T-helper 2 cell treated with Interferon-gamma antibody and Interleukin-4, amounts not matched to agents 5 μg/mL and 100 μg/mL, for 36 hours (primary cell): ENCODE measurements around the gene CDPF1.
A peak's percentile ranks its signal among the peaks of the same experiment; 100 is the strongest.
"Not testable (repeated sequence)": the region's sequence is repeated elsewhere in the genome, so short reads cannot be mapped to it uniquely, and the experiment has no call there.

ENCODE experiments used
- DNase-seq: peaks from one replicate; pipeline ENCODE4 v3.0.0; 2021; ENCODE audit warnings: low spot score
- H3K27ac Mint-ChIP-seq: one replicate; pipeline ENCODE4 v1.8.0; 2021; ENCODE audit warnings: mild to moderate bottlenecking, mixed read lengths
- H3K27me3 Mint-ChIP-seq: one replicate; pipeline ENCODE4 v1.8.0; 2021; ENCODE audit warnings: low read depth, mixed read lengths
- H3K36me3 Mint-ChIP-seq: one replicate; pipeline ENCODE4 v1.8.0; 2021; ENCODE audit warnings: low read depth, mixed read lengths
- H3K4me1 Mint-ChIP-seq: one replicate; pipeline ENCODE4 v1.8.0; 2021; ENCODE audit warnings: low read depth, mixed read lengths
- H3K4me3 Mint-ChIP-seq: one replicate; pipeline ENCODE4 v1.8.0; 2022; ENCODE audit warnings: mild to moderate bottlenecking, moderate library complexity, mixed read lengths
- H3K9me3 Mint-ChIP-seq: one replicate; pipeline ENCODE4 v1.8.0; 2021; ENCODE audit warnings: mixed read lengths

Gene CDPF1

DNA sequence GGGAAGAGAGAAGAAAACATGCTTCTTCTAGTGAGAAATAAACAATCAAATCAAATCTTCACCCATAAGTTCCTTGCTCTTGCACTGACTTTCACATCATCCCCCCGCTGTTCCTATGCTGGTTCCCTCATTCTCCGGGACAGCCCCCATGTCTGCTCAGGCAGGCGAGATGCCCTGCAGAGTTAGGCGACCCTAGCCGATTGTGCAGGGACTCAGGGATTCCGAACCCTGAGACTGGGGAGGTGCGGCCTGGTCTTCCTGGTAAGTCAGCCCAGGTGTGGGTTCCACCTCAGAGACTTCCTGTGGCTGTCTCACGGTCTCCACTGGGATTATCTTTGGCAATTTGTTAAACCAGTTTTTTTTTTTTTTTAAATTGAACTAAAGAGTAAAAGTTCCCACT, 24.3 kb upstream of the CDPF1 start:
- Mint-ChIP-seq H3K4me3 (no peak overlapping the region), H3K4me1 (peaks cover 6% of the 10 kb centered on the region), H3K27ac (no peak overlapping the region), H3K36me3 (peaks cover 23% of the 10 kb centered on the region), H3K9me3 (peaks cover 5% of the 10 kb centered on the region), H3K27me3 (no peaks in the 10 kb centered on the region)
- no peak for DNase-seq

DNA sequence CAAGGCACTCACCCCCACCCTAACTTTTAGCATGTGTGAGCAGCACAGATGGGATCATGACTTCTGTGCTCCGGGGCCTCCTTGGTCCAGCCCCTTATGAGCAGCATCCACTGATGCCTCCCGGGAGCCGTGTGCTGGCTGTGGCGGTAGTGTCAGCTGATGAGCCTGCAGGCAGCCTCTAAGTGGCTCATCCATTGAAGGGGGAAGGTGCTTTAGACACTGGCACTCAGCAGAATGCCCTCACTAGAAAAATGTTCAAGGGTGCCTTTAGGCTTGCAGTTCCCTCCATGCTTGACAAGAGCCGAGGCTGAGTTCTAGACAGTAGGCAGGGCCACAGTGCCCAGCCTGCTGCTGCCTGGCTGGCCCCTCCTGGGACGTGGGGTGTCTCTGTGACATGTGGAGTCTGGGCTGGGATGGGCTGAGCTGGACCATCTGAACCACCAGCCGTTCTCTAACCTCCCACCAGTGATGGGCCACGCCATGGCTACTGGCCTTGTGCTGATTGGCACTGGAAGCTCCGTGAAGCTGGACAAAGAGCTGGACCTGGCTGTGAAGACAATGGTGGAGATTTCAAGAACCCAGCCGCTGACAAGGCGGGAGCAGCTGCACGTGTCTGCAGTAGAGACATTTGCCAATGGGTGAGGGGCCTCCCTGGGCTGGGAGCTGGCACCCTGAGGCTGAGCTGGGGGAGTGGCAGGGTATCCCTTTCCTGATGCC, 23.5 kb upstream of the CDPF1 start:
- Mint-ChIP-seq H3K4me1 (peaks cover 9% of the 10 kb centered on the region), H3K9me3 (peaks cover 5% of the 10 kb centered on the region), H3K4me3 (no peak overlapping the region), H3K27ac (no peak overlapping the region), H3K27me3 (no peaks in the 10 kb centered on the region), H3K36me3 (peaks cover 23% of the 10 kb centered on the region)
- no peak for DNase-seq

DNA sequence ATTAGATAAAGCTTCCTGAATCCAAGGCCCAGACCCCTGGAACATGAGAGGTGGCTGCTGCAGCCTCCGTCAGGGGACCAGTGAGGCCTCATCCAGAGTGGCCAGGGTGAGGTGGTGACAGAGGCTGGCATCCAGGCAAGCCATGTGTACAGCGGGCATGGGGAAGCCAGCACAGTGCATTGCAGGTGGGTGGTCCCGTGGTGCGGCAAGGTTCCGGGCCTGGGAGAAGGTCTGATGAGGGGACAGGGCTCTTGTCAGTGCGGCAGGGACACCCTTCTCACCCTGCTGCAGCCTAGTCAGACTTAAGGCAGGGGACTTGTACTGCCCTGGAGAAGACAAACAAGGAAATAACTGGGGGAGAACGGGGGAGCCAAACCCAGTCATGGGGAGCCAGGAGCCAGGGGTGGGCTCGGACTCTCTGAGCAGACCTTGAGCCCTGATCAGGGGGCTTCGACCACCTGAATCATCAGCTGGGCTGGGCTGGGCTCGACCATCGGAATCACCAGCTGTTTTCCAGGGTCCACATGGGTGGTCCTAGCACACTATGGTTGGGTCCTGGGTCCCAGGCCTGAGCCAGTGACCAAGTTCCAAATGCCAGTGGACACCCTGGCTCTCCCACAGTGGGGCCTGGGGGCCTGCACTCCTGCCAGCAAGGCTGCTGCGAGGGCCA, 22.8 kb upstream of the CDPF1 start:
- Mint-ChIP-seq H3K9me3 (peaks cover 5% of the 10 kb centered on the region), H3K4me1 (peaks cover 12% of the 10 kb centered on the region), H3K36me3 (peaks cover 23% of the 10 kb centered on the region), H3K27ac (no peak overlapping the region), H3K27me3 (no peaks in the 10 kb centered on the region), H3K4me3 (no peak overlapping the region)
- DNase-seq, result no peak

DNA sequence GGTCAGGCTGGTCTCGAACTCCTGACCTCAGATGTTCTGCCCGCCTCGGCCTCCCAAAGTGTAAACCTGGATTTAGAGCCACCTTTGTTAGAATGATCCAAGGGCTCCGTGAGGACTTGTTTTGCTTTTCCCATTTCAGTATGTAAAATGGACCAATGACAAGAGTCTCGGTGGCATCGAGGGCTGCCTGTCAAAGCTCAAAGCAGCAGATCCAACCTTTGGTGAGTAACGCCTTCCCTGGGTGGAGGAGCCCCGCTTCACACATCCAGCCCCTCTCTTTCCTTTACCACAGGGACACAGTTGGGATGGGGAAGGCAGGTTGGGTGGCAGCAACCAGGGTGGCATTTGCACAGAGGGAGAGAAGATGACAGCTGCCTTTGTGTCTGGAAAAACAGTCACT, 22.1 kb upstream of the CDPF1 start:
- peaks cover 5% of the 10 kb centered on the region for H3K9me3 Mint-ChIP-seq
- H3K4me3 Mint-ChIP-seq, result no peak overlapping the region
- H3K4me1 Mint-ChIP-seq, result peaks cover 17% of the 10 kb centered on the region
- H3K27me3 Mint-ChIP-seq, result peaks cover 3% of the 10 kb centered on the region
- DNase-seq, result no peak
- no peak overlapping the region for H3K27ac Mint-ChIP-seq
- peaks cover 23% of the 10 kb centered on the region for H3K36me3 Mint-ChIP-seq

DNA sequence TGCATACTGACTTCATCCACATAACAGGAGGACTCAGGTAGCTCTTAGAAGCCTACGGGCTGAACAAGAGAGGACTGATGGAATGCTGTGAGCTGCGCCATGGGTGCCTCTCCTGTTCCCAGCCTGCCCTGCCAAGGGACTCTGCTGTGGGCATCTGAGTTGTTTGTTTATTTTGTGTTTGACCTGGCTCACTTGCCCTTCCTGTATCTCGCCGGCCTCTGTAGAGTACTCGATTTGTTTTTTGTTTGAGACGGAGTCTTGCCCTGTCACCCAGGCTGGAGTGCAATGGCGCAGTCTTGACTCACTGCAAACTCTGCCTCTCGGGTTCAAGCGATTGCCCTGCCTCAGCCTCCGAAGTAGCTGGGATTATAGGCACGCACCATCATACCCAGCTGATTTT, 19.5 kb upstream of the CDPF1 start:
- no peak overlapping the region for H3K27ac Mint-ChIP-seq
- H3K4me3 Mint-ChIP-seq, result peak overlapping the region; percentile 57

DNA sequence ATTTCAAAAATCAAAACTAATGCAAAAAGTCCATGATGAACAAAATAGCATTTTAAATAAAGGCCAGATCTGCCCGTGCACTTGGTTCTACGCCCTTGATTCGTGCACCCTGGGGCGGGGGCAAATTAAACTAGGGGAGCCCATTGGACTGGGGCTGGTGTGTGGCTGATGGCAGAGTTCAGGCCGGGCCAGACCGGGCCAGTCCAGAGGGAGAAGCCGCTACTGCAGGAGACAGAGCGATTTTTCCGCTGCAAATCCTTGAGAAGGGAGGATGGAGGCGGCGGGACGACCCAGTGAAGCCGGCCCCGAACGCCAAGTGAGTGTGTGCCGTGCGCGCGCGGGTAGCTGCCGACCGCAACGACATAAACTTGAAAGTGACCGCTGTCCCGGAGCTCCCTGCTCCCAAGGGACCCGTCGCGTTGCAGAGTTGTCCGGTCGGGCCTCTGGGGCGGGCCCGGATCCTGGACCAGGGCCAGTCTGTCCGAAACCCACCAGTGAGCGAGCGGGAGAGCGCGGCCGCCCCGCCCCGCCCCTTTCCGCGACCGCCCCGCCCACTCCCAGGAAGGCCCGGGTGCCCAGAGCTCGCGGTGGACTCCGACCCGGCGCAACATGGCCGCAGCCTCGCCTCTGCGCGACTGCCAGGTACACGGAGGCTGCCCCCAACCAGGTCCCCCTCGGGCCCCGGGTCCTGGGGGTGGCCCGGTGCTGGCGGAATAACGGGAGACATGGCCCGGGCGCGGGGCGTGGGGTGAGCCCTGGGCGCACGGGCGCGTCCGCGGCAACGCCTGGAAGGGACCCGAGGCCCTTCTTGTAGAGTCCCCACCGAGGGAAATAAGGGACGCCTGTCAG, 17.6 kb upstream of the CDPF1 start, which contains the start of gene TTC38:
Gene TTC38 (plus strand): TSS at position 578 of the 849 bp plus-strand sequence. CDS start 32 bp downstream, at position 610.
- Mint-ChIP-seq H3K27me3 (peaks cover 40% of the 10 kb centered on the region), H3K9me3 (peaks cover 18% of the 10 kb centered on the region), H3K36me3 (peaks cover 9% of the 10 kb centered on the region), H3K27ac (peak within 1 kb of the TSS; percentile 49), H3K4me3 (peak within 1 kb of the TSS; percentile 88), H3K4me1 (peaks cover 19% of the 10 kb centered on the region)
- peak; percentile 52 for DNase-seq

More for the DNA sequence above, 19.5 kb upstream of the CDPF1 start:
- no peak for DNase-seq
- Mint-ChIP-seq H3K27me3 (peaks cover 26% of the 10 kb centered on the region), H3K4me1 (peaks cover 19% of the 10 kb centered on the region), H3K36me3 (peaks cover 7% of the 10 kb centered on the region), H3K9me3 (peaks cover 7% of the 10 kb centered on the region)

DNA sequence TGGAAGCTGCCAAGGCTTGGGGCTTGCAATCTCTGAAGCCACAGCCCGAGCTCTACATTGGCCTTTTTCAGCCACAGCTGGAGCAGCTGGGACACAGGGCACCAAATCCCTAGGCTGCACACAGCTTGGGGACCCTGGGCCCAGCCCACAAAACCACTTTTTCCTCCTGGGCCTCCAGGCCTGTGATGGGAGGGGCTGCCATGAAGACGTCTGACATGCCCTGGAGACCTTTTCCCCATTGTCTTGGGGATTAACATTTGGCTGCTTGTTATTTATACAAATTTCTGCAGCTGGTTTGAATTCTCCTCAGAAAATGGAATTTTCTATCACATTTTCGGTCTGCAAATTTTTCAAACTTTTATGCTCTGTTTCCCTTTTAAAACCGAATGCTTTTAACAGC, 15.5 kb upstream of the CDPF1 start:
- peaks cover 19% of the 10 kb centered on the region for H3K4me1 Mint-ChIP-seq
- not testable (repeated sequence) for H3K36me3 Mint-ChIP-seq, DNase-seq, H3K4me3 Mint-ChIP-seq, H3K27ac Mint-ChIP-seq
- H3K9me3 Mint-ChIP-seq, result peaks cover 18% of the 10 kb centered on the region
- peaks cover 59% of the 10 kb centered on the region for H3K27me3 Mint-ChIP-seq

DNA sequence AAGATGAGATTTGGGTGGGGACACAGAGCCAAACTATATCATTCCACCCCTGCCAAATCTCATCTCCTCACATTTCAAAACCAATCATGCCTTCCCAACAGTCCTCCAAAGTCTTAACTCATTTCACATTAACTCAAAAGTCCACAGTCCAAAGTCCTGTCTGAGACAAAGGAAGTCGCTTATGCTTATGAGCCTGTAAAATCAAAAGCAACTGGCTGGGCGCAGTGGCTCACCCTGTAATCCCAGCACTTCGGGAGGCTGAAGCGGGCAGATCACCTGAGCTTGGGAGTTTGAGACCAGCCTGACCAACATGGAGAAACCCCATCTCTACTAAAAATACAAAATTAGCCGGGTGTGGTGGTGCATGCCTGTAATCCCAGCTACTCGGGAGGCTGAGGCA, 14.4 kb upstream of the CDPF1 start:
- H3K36me3 Mint-ChIP-seq, H3K4me3 Mint-ChIP-seq, DNase-seq, H3K27ac Mint-ChIP-seq: not testable (repeated sequence)
- H3K4me1 Mint-ChIP-seq, result peaks cover 13% of the 10 kb centered on the region
- peaks cover 70% of the 10 kb centered on the region for H3K27me3 Mint-ChIP-seq
- peaks cover 18% of the 10 kb centered on the region for H3K9me3 Mint-ChIP-seq

DNA sequence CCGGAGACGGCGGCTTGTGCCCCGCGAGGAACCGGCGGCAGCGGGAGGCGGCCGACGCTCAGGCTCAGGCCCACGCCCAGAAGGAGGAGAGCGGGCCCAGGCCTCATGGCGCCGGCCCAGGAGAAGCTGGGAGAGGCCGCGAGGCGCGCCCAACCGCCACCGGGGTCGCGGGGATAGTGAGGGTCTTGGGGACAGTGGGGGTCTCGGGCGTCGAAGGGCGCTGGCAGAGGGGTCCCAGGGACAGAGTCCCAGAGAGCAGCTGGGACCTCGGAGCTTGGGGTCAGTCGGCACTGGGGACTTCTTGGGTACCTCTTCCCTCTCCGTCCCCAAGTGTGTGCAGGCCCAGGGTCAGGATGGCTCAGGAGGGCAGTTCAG, 13.1 kb upstream of the CDPF1 start, which contains the start of gene PKDREJ:
Gene PKDREJ (minus strand): TSS at position 128 of the 375 bp plus-strand sequence. CDS start 21 bp downstream, at position 107.
- Mint-ChIP-seq H3K27ac (peak within 1 kb of the TSS; percentile 38), H3K4me1 (peaks cover 7% of the 10 kb centered on the region), H3K27me3 (peaks cover 81% of the 10 kb centered on the region), H3K4me3 (peak within 1 kb of the TSS; percentile 43), H3K36me3 (peaks cover 7% of the 10 kb centered on the region), H3K9me3 (peaks cover 18% of the 10 kb centered on the region)
- DNase-seq, result no peak

DNA sequence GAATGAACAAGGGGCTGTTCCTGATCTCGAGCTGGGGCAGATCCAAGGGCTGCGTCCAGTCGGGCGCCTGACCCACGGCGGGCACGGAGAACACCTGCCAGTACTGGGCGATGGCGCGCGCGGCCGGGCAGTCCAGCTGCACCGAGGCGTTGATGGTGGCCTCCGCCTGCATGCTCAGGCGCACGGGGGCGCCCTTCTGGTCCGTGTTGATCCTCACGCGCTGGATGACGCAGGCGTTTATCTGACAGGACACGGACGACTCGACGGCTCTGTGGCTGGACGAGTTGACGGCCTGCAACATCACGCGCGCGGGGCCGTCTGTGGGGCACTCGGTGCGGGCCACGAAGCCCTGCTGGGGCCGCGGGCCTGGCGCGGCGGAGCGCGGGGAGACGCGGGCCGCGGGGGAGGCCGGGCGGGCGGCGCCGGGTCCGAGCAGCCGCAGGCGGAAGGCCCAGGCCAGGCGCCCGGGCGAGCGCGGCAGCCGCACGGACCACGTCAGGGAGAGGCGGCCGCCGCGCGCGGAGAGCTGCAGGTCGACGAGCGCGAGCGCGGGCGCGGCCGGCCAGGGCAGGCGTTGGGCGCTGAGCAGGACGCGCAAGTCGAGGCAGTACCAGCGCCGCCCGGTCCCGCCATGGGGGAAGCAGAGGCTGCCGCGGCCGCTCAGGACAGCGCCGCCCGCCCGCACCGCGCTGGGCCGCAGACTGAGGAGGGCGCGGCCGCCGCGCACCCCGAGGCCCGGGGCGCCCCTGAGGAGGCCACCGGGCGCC, 12.5 kb upstream of the CDPF1 start:
- Mint-ChIP-seq H3K36me3 (peaks cover 6% of the 10 kb centered on the region), H3K27ac (no peak overlapping the region), H3K4me3 (no peak overlapping the region), H3K9me3 (peaks cover 18% of the 10 kb centered on the region), H3K4me1 (peaks cover 6% of the 10 kb centered on the region), H3K27me3 (peaks cover 87% of the 10 kb centered on the region)
- peak; percentile 32 for DNase-seq

DNA sequence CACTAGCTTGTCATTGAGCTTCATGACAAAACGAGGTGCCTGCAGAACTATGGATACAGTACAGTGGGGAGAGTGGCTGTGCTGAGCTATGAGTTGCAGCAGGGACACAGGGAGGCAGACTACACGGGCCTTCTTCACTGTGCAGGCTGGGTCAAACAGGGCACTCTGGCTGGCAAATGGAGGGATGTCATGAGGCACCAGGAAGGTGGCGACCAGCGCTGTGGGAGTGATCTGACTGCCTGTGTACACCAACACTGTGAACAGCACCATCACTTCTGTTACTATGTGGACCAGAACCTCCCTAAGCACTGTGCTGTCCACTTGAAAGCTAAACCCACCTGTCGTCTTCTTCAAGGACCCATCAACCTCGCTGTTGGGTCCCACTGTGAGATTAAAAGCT, 9.9 kb upstream of the CDPF1 start:
- H3K36me3 Mint-ChIP-seq, result peaks cover 4% of the 10 kb centered on the region
- H3K4me3 Mint-ChIP-seq, result no peak overlapping the region
- H3K9me3 Mint-ChIP-seq, result peaks cover 12% of the 10 kb centered on the region
- H3K4me1 Mint-ChIP-seq, result no peaks in the 10 kb centered on the region
- H3K27me3 Mint-ChIP-seq, result peaks cover 76% of the 10 kb centered on the region
- no peak for DNase-seq
- no peak overlapping the region for H3K27ac Mint-ChIP-seq

DNA sequence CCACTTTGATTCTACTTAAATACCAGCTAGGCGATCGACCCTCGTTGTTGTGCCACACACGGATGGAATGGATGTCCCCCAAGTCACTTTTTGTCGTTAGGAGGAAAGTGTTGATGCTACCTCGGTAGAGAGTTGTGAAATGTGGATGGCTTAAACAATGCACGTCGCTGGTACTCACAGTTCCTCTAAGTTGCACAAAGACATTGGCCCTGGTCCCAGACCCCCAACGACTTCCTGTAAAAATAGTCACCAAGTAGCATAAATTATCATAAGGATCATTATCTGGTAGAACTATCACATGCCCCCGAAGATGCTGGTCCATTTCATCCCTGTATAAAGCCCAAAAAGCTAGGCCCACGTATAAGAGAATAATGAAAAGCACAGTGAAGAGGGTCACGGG, 9.3 kb upstream of the CDPF1 start:
- Mint-ChIP-seq H3K9me3 (peaks cover 9% of the 10 kb centered on the region), H3K27me3 (peaks cover 71% of the 10 kb centered on the region), H3K4me1 (peaks cover 3% of the 10 kb centered on the region), H3K27ac (no peak overlapping the region), H3K36me3 (peaks cover 6% of the 10 kb centered on the region), H3K4me3 (no peak overlapping the region)
- DNase-seq, result no peak

DNA sequence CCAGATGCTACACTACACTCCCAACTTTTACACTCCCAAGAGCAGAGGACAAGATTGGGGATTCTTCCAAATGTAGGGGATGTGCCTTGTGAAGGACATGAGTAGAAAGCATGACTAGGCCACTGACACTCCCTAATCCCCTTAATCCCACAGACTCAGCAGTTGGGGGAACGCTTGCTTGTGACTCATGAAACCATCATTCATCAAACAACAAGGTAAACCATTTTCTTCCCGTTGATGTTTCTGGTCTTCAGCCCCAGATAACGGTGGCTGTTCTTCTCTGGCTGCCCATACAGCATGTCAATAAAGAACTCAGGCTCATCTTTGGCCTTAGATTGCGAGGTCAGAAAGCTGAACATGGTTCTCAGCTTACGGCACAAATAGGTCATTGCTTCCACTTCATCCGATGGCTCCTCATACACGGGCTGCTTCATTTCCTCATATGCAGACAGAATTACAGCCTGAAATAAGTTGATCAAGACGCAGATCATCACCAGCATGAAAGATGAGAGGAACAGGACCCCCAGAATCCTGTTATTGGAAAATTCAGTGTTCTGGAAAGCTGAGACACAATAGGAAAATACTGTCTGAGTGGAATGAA, 6.4 kb upstream of the CDPF1 start:
- H3K27ac Mint-ChIP-seq, result no peak overlapping the region
- H3K36me3 Mint-ChIP-seq, result peaks cover 5% of the 10 kb centered on the region
- peaks cover 48% of the 10 kb centered on the region for H3K27me3 Mint-ChIP-seq
- DNase-seq, result no peak
- no peak overlapping the region for H3K4me3 Mint-ChIP-seq
- H3K9me3 Mint-ChIP-seq, result no peaks in the 10 kb centered on the region
- H3K4me1 Mint-ChIP-seq, result peaks cover 12% of the 10 kb centered on the region
